HEK293T (cell line): ENCODE results near the gene MAP2K5.

Source experiments
- CTCF ChIA-PET: fragments of 350-600 bp; formaldehyde crosslinking; extraction: SDS; loops from one replicate; lab custom pipeline; 2021; ENCODE audit warnings: antibody characterized with exemption, inconsistent platforms; lab: Yijun Ruan, JAX
- POLR2A ChIA-PET: fragments of 350-600 bp; formaldehyde crosslinking; extraction: SDS; loops from one replicate; lab custom pipeline; 2020; ENCODE audit warnings: antibody characterized with exemption, inconsistent platforms; lab: Yijun Ruan, JAX
- DNase-seq: peaks from one replicate; pipeline ENCODE4 v3.0.0; 2012; ENCODE audit warnings: mixed read lengths; ENCODE audit errors: extremely low spot score
- ARNT ChIP-seq: fragments of 450-650 bp; IDR thresholded peaks from 2 replicates; pipeline ENCODE4 v1.6.1; 2017; ENCODE audit warnings: mild to moderate bottlenecking
- BHLHE40 ChIP-seq: fragments of 450-650 bp; IDR thresholded peaks from 2 replicates; pipeline ENCODE4 v1.6.1; 2016; ENCODE audit warnings: mild to moderate bottlenecking, moderate library complexity, borderline replicate concordance
- CTBP1 ChIP-seq: fragments of 450-650 bp; IDR thresholded peaks from 2 replicates; pipeline ENCODE4 v1.6.1; 2016; ENCODE audit warnings: borderline replicate concordance
- ELF4 ChIP-seq: fragments of 450-650 bp; IDR thresholded peaks from 2 replicates; pipeline ENCODE4 v1.6.1; 2017; ENCODE audit warnings: antibody characterized with exemption
- FOXA1 ChIP-seq: fragments of 450-650 bp; IDR thresholded peaks from 2 replicates; pipeline ENCODE4 v1.6.1; 2016; ENCODE audit warnings: mild to moderate bottlenecking
- FOXK2 ChIP-seq: fragments of 450-650 bp; IDR thresholded peaks from 2 replicates; pipeline ENCODE4 v1.6.1; 2016; ENCODE audit warnings: mild to moderate bottlenecking
- FOXM1 ChIP-seq: fragments of 450-650 bp; IDR thresholded peaks from 2 replicates; pipeline ENCODE4 v1.6.1; 2017; ENCODE audit warnings: mild to moderate bottlenecking, borderline replicate concordance
- HDGF ChIP-seq: fragments of 450-650 bp; IDR thresholded peaks from 2 replicates; pipeline ENCODE4 v1.6.1; 2017; ENCODE audit warnings: antibody characterized with exemption, borderline replicate concordance
- L3MBTL2 ChIP-seq: fragments of 450-650 bp; conservative IDR thresholded peaks from 2 replicates; pipeline ENCODE4 v1.6.1; 2016; ENCODE audit warnings: mild to moderate bottlenecking
- LEF1 ChIP-seq: fragments of 450-650 bp; IDR thresholded peaks from 2 replicates; pipeline ENCODE4 v1.6.1; 2017; ENCODE audit warnings: mild to moderate bottlenecking, borderline replicate concordance
- NFRKB ChIP-seq: fragments of 450-650 bp; IDR thresholded peaks from 2 replicates; pipeline ENCODE4 v1.6.1; 2016; ENCODE audit warnings: mild to moderate bottlenecking, moderate library complexity
- PKNOX1 ChIP-seq: fragments of 450-650 bp; IDR thresholded peaks from 2 replicates; pipeline ENCODE4 v1.6.1; 2016
- SP1 ChIP-seq: fragments of 450-650 bp; IDR thresholded peaks from 2 replicates; pipeline ENCODE4 v1.6.1; 2017
- SUZ12 ChIP-seq: fragments of 450-650 bp; IDR thresholded peaks from 2 replicates; pipeline ENCODE4 v1.6.1; 2016; ENCODE audit warnings: mild to moderate bottlenecking
- TARDBP ChIP-seq: fragments of 450-650 bp; IDR thresholded peaks from 2 replicates; pipeline ENCODE4 v1.6.1; 2016
- ZNF384 ChIP-seq: fragments of 450-650 bp; IDR thresholded peaks from 2 replicates; pipeline ENCODE4 v1.6.1; 2016

Gene MAP2K5

GRCh38 chr15:67578020-67578600 lies 35.6 kb downstream of the MAP2K5 start:
- ChIA-PET CTCF (no interaction called here), POLR2A (interaction anchor here (1.2 kb wide), 1 partner anchor 57 kb away, joined by 3 read pairs; the partner anchor contains the start of gene C15orf61)
- TF ChIP-seq PKNOX1 = no peak
- no peak for TF ChIP-seq ZNF384
- TF ChIP-seq ELF4 = no peak
- no peak for TF ChIP-seq BHLHE40
- TF ChIP-seq FOXA1 = no peak
- no peak for TF ChIP-seq TARDBP
- no peak for TF ChIP-seq FOXM1
- TF ChIP-seq FOXK2 = no peak
- TF ChIP-seq L3MBTL2 = no peak
- TF ChIP-seq SP1 = no peak
- TF ChIP-seq LEF1 = no peak
- TF ChIP-seq HDGF = no peak
- no peak for DNase-seq

- ChIA-PET POLR2A (interaction anchor here (1.2 kb wide), 1 partner anchor 58 kb away, joined by 3 read pairs; the partner anchor contains the start of gene C15orf61), CTCF (interaction anchor here (0.6 kb wide), 1 partner anchor 167 kb away, joined by 5 read pairs; no protein-coding TSS in a partner anchor)
- DNase-seq = no peak
- TF ChIP-seq PKNOX1 (peak; percentile 93), ZNF384 (no peak), TARDBP (no peak), LEF1 (no peak; the same call in 1 of the 2 replicates), NFRKB (no peak), ELF4 (no peak), CTBP1 (peak; percentile 65; the same call in 1 of the 2 replicates), SUZ12 (no peak), FOXM1 (no peak), L3MBTL2 (no peak), FOXK2 (no peak), FOXA1 (no peak), ARNT (no peak), SP1 (no peak)
These were observed 36.7 kb downstream of the MAP2K5 start for GRCh38 chr15:67579164-67579563.

- POLR2A ChIA-PET = no interaction called here
- CTCF ChIA-PET = no interaction called here
- TF ChIP-seq SP1 (no peak), HDGF (no peak), BHLHE40 (no peak), NFRKB (no peak)
- no peak for DNase-seq
These were observed 37.5 kb downstream of the MAP2K5 start for GRCh38 chr15:67579967-67580366.

- TF ChIP-seq ARNT (no peak), LEF1 (no peak), CTBP1 (no peak), SUZ12 (no peak), FOXK2 (no peak), SP1 (no peak), BHLHE40 (no peak), ZNF384 (no peak), FOXA1 (no peak), PKNOX1 (no peak), ELF4 (no peak), HDGF (no peak), NFRKB (no peak), FOXM1 (no peak), L3MBTL2 (no peak), TARDBP (no peak)
- ChIA-PET CTCF (no interaction called here), POLR2A (interaction anchor here (1.2 to 1.4 kb wide), 2 partner anchors 42 kb away, joined by 3 read pairs; partner anchors contain the start of gene MAP2K5)
- no peak for DNase-seq
These were observed 41.7 kb downstream of the MAP2K5 start for GRCh38 chr15:67584157-67584556.

- TF ChIP-seq ZNF384 (peak; percentile 73; the same call in 1 of the 2 replicates), PKNOX1 (peak; percentile 36; the same call in 1 of the 2 replicates), LEF1 (no peak)
These were observed 43.2 kb downstream of the MAP2K5 start for GRCh38 chr15:67585681-67586080.

GRCh38 chr15:67587331-67587730 lies 44.8 kb downstream of the MAP2K5 start:
- ChIA-PET POLR2A (interaction anchor here (1.3 kb wide), 1 partner anchor 10 kb away, joined by 4 read pairs; no protein-coding TSS in a partner anchor), CTCF (no interaction called here)
- TF ChIP-seq PKNOX1 (no peak), SP1 (no peak), NFRKB (no peak), L3MBTL2 (no peak), FOXK2 (no peak), SUZ12 (no peak), ARNT (no peak), FOXM1 (no peak), ELF4 (no peak), HDGF (no peak), CTBP1 (no peak), ZNF384 (no peak), BHLHE40 (no peak)
- DNase-seq = no peak

More at GRCh38 chr15:67585681-67586080, 43.2 kb downstream of the MAP2K5 start:
- DNase-seq = no peak
- ChIA-PET CTCF (no interaction called here), POLR2A (interaction anchor here (1.2 kb wide), 1 partner anchor 43 kb away, joined by 3 read pairs; the partner anchor contains the start of gene MAP2K5)
